IgD-negative memory B cell (primary cell): ENCODE results near the gene SYNPO2L. TPM values are rescaled to one million over a fixed set of nuclear protein-coding genes. Genes with fewer than 3 reads are reported as not detected.
A peak's percentile ranks its signal among the peaks of the same experiment; 100 is the strongest.
"Not testable (repeated sequence)": the region's sequence is repeated elsewhere in the genome, so short reads cannot be mapped to it uniquely, and the experiment has no call there.

Experiments used
- H3K27ac Mint-ChIP-seq, 3 donors: one replicate each; pipeline ENCODE4 v1.8.0; 2020 to 2022; ENCODE audit warnings: mild to moderate bottlenecking in 3 of 3, mixed read lengths in 3 of 3, moderate library complexity in 1 of 3
- H3K27me3 Mint-ChIP-seq: one replicate; pipeline ENCODE4 v1.8.0; 2021; ENCODE audit warnings: mixed read lengths
- H3K36me3 Mint-ChIP-seq: one replicate; pipeline ENCODE4 v1.8.0; 2020; ENCODE audit warnings: mild to moderate bottlenecking, mixed read lengths
- H3K4me1 Mint-ChIP-seq, 3 donors: one replicate each; pipeline ENCODE4 v1.8.0; 2020 to 2022; ENCODE audit warnings: mixed read lengths in 3 of 3, mild to moderate bottlenecking in 1 of 3
- H3K4me3 Mint-ChIP-seq, 4 donors: one replicate each; pipeline ENCODE4 v1.8.0; 2020 to 2022; ENCODE audit warnings: mild to moderate bottlenecking in 4 of 4, mixed read lengths in 4 of 4, moderate library complexity in 3 of 4
- H3K9me3 Mint-ChIP-seq, 3 donors: one replicate each; pipeline ENCODE4 v1.8.0; 2020 to 2021; ENCODE audit warnings: mixed read lengths in 3 of 3, mild to moderate bottlenecking in 1 of 3
- polyA plus RNA-seq: library from polyadenylated mRNA; unstranded; fragments of 300-500 nt; fragmentation: Illumina TruSeq; gene quantifications from one replicate; pipeline ENCODE4 v1.2.3, GENCODE V29; 2021

Gene SYNPO2L
- polyA plus RNA-seq, 1 donor from 2014 or later: not detected

DNA sequence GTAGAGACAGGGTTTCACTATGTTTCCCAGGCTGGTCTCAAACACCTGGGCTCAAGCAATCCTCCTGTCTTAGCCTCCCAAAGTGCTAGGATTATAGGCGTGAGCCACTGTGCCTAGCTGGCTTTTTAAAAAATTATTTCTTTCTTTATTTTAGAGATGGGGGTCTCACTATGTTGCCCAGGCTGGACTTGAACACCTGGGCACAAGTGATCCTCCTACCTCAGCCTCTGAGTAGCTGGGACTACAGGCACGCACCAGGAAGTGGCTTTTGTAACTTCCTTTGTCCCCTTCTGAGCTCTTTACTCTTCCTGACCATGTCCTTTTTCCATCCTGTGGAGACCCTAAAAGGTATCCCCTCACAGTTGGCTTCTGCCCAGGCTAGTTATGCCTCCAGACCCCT, 12.5 kb downstream of the SYNPO2L start:
- no peaks in the 10 kb centered on the region for H3K36me3 Mint-ChIP-seq
- no peaks in the 10 kb centered on the region for H3K9me3 Mint-ChIP-seq
- H3K4me3 Mint-ChIP-seq: no peak overlapping the region
- H3K27me3 Mint-ChIP-seq: peaks cover 2% of the 10 kb centered on the region
- H3K27ac Mint-ChIP-seq: no peak overlapping the region
- H3K4me1 Mint-ChIP-seq: peaks cover 4% of the 10 kb centered on the region in 3 donors

GRCh38 chr10:73641328-73642060, 14.3 kb downstream of the SYNPO2L start, which contains the start of gene MYOZ1:
TSS of gene MYOZ1 (minus strand) at chr10:73641474. CDS start at chr10:73640017, 1,457 bp downstream.
- no peak within 1 kb of the TSS for H3K4me3 Mint-ChIP-seq
- H3K9me3 Mint-ChIP-seq: no peaks in the 10 kb centered on the region
- peaks cover 4% of the 10 kb centered on the region in 3 donors for H3K4me1 Mint-ChIP-seq
- H3K27me3 Mint-ChIP-seq: peaks cover 2% of the 10 kb centered on the region
- H3K27ac Mint-ChIP-seq: peak within 1 kb of the TSS in 2 of 3 donors; percentile 69 to 93
- H3K36me3 Mint-ChIP-seq: no peaks in the 10 kb centered on the region

GRCh38 chr10:73639286-73639685, 16.5 kb downstream of the SYNPO2L start:
- Mint-ChIP-seq H3K27me3 (peaks cover 2% of the 10 kb centered on the region), H3K9me3 (no peaks in the 10 kb centered on the region), H3K4me1 (peaks cover 3 to 4% (median 4%) of the 10 kb centered on the region in 3 donors), H3K36me3 (no peaks in the 10 kb centered on the region), H3K4me3 (no peak overlapping the region), H3K27ac (no peak overlapping the region)

DNA sequence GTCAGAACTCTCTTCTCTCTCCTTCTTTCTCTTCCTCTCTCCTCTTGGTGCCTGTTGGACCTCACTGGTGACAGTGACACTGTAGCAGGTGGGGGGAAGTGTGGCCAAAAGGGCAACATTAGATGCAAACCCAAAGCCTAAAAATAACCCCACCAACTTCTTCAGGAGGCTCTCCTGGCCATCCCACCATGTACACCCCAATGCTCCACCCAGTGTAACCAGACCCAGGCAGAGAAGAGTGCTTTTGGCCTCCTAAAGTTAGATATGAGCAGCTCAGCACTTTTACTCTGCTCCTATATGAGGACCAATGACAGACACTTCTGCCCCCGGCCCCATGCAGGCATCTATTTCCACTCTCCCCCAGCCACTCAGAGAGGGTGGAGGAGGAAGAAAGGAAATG, 20.0 kb downstream of the SYNPO2L start:
- Mint-ChIP-seq H3K4me3 (no peak overlapping the region), H3K9me3 (no peaks in the 10 kb centered on the region), H3K27ac (no peak overlapping the region), H3K36me3 (no peaks in the 10 kb centered on the region), H3K27me3 (no peaks in the 10 kb centered on the region), H3K4me1 (no peaks in the 10 kb centered on the region)

DNA sequence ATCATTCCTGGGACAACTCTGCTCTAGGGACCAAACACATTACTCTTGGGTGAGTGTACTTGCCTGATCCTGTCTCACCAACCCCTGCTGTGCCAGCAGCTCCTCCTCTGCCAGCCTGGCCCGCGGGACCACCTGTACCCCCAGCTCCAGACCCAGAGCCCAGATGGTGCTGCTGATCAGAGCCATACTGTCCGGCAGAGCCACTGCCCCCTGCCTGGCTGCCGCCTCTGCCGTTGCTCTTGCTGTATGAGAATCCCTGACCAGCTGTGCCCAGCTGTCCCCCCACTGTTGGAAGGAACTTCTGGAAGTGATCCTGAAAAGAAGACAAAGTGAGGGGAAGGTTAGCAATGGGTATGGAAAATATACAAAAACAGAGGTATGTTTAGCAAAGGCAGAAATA, 21.4 kb downstream of the SYNPO2L start:
- Mint-ChIP-seq H3K27ac (no peak overlapping the region), H3K36me3 (no peaks in the 10 kb centered on the region), H3K27me3 (no peaks in the 10 kb centered on the region), H3K9me3 (no peaks in the 10 kb centered on the region), H3K4me3 (no peak overlapping the region), H3K4me1 (no peaks in the 10 kb centered on the region)

GRCh38 chr10:73629165-73629564, 26.7 kb downstream of the SYNPO2L start:
- Mint-ChIP-seq H3K4me1 (peaks cover 5 to 17% (median 13%) of the 10 kb centered on the region in 3 donors), H3K27me3 (no peaks in the 10 kb centered on the region), H3K27ac (no peak overlapping the region), H3K4me3 (no peak overlapping the region), H3K36me3 (no peaks in the 10 kb centered on the region), H3K9me3 (no peaks in the 10 kb centered on the region)

- Mint-ChIP-seq H3K27me3 (no peaks in the 10 kb centered on the region), H3K36me3 (no peaks in the 10 kb centered on the region), H3K4me3 (peak overlapping the region in 1 of 4 donors; percentile 14), H3K27ac (no peak overlapping the region), H3K9me3 (no peaks in the 10 kb centered on the region), H3K4me1 (peaks cover 5 to 17% (median 13%) of the 10 kb centered on the region in 3 donors)
Observed at GRCh38 chr10:73628405-73628804, 27.4 kb downstream of the SYNPO2L start.

GRCh38 chr10:73627300-73627699, 28.5 kb downstream of the SYNPO2L start:
- Mint-ChIP-seq H3K4me3 (peak overlapping the region; percentile 76 to 100 (median 94)), H3K36me3 (no peaks in the 10 kb centered on the region), H3K4me1 (peaks cover 5 to 17% (median 13%) of the 10 kb centered on the region in 3 donors), H3K27me3 (no peaks in the 10 kb centered on the region), H3K27ac (peak overlapping the region in 2 of 3 donors; percentile 36 to 64), H3K9me3 (no peaks in the 10 kb centered on the region)

DNA sequence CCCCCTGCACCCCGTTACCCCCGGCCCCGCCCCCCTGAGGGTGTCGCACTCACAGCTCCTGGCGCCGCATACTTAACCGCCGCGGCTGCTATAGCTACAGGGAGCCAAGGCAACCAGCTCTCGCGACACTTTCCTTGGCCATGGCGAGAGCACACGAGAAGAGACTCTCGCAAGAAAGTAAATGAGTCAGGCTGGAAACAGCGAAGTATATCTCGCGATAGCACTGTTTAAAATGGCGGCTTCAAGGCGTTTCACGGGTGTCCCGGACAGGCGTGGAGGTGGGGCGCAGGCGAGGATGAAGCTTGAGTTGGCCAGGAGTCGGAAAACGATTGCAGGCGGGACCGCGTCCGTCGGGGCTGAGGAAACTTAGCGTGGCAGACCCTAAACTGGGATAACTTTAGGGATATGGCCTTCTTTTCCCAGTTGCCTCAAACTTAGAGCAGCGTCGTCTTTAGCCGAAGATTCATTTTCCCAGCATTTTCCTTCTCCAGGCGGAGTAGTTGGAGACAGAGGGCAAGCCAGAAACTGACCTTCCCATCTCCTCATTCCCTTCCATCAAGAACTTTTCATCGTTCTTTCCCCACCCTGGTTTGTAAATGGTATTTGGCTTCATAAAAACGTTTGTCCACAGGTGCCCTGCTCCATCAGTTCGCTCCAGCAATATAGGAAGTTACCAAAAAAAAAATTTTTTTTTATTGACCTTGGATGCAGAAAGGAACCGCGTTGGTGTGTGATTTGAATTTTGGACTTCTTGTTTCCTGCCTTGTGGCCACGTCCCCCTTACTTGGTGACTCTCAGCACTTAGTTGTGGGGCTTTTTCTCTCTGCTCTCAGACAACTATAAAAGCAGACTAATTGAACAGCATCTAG, 29.7 kb downstream of the SYNPO2L start:
- H3K36me3 Mint-ChIP-seq: no peaks in the 10 kb centered on the region
- H3K9me3 Mint-ChIP-seq: no peaks in the 10 kb centered on the region
- H3K4me1 Mint-ChIP-seq: peaks cover 5 to 17% (median 13%) of the 10 kb centered on the region in 3 donors
- peak overlapping the region; percentile 89 to 100 (median 99) for H3K4me3 Mint-ChIP-seq
- H3K27me3 Mint-ChIP-seq: no peaks in the 10 kb centered on the region
- peak overlapping the region; percentile 64 to 99 (median 99) for H3K27ac Mint-ChIP-seq

- Mint-ChIP-seq H3K4me3 (peak overlapping the region; percentile 89 to 100 (median 99)), H3K36me3 (no peaks in the 10 kb centered on the region), H3K27me3 (no peaks in the 10 kb centered on the region), H3K4me1 (peaks cover 5 to 17% (median 13%) of the 10 kb centered on the region in 3 donors), H3K27ac (peak overlapping the region; percentile 64 to 99 (median 99)), H3K9me3 (no peaks in the 10 kb centered on the region)
Observed at GRCh38 chr10:73625004-73625883, 30.6 kb downstream of the SYNPO2L start.

GRCh38 chr10:73623056-73623455, 32.8 kb downstream of the SYNPO2L start:
- peak overlapping the region in 2 of 4 donors; percentile 32 to 72 for H3K4me3 Mint-ChIP-seq
- no peaks in the 10 kb centered on the region for H3K9me3 Mint-ChIP-seq
- H3K27ac Mint-ChIP-seq: no peak overlapping the region
- no peaks in the 10 kb centered on the region for H3K27me3 Mint-ChIP-seq
- peaks cover 5 to 17% (median 11%) of the 10 kb centered on the region in 3 donors for H3K4me1 Mint-ChIP-seq
- H3K36me3 Mint-ChIP-seq: no peaks in the 10 kb centered on the region

- H3K27me3 Mint-ChIP-seq, H3K4me1 Mint-ChIP-seq, H3K36me3 Mint-ChIP-seq, H3K9me3 Mint-ChIP-seq, H3K27ac Mint-ChIP-seq, H3K4me3 Mint-ChIP-seq: not testable (repeated sequence)
Observed at GRCh38 chr10:73620974-73621373, 34.9 kb downstream of the SYNPO2L start.

DNA sequence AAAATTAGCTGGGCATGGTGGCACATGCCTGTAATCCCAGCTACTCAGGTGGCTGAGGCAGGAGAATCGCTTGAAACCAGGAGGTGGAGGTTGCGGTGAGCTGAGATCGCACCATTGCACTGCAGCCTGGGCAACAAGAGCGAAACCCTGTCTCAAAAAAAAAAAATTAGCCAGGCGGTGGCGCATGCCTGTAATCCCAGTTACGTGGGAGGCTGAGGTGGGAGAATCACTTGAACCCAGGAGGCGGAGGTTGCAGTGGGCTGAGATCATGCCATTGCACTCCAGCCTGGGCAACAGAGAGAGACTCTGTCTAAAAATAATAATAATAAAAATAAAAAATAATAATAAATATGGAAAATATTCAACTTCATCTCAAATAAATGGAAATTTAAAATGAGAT, 38.7 kb downstream of the SYNPO2L start:
- not testable (repeated sequence) for H3K27ac Mint-ChIP-seq, H3K4me1 Mint-ChIP-seq, H3K9me3 Mint-ChIP-seq, H3K4me3 Mint-ChIP-seq, H3K36me3 Mint-ChIP-seq, H3K27me3 Mint-ChIP-seq

DNA sequence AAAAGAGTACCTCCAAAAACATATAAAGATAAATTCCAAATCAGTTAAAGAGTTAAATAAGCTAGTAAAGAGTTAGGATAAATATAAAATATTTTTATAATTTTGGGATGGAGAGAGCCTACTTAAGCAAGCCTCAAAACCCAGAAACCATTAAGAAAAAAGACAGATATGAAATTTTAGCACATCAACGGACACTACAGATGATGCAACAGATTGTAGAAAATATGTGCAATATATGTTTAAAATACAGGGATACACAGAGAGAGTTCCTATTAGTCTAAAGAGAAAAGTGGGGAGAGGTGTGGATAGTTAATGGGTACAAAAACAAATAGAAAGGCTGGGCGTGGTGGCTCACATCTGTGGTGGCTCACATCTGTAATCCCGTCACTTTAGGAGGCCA, 41.1 kb downstream of the SYNPO2L start:
- Mint-ChIP-seq H3K27me3 (no peaks in the 10 kb centered on the region), H3K4me1 (no peaks in the 10 kb centered on the region), H3K27ac (no peak overlapping the region), H3K4me3 (no peak overlapping the region), H3K9me3 (no peaks in the 10 kb centered on the region), H3K36me3 (no peaks in the 10 kb centered on the region)

GRCh38 chr10:73609116-73609515, 46.7 kb downstream of the SYNPO2L start:
- no peaks in the 10 kb centered on the region for H3K4me1 Mint-ChIP-seq
- peaks cover 3% of the 10 kb centered on the region for H3K36me3 Mint-ChIP-seq
- no peak overlapping the region for H3K4me3 Mint-ChIP-seq
- H3K27me3 Mint-ChIP-seq: no peaks in the 10 kb centered on the region
- H3K27ac Mint-ChIP-seq: no peak overlapping the region
- H3K9me3 Mint-ChIP-seq: no peaks in the 10 kb centered on the region
